Nephron (organoid): ENCODE measurements around the gene CBX7.
"Not testable (repeated sequence)": the region's sequence is repeated elsewhere in the genome, so short reads cannot be mapped to it uniquely, and the experiment has no call there.

ENCODE experiments used
- H3K27ac Mint-ChIP-seq, 3 experiments: 2 replicates each; pipeline ENCODE4 v1.8.0; 2020; ENCODE audit warnings: mixed read lengths in 3 of 3, mild to moderate bottlenecking in 2 of 3, moderate library complexity in 1 of 3
- H3K27me3 Mint-ChIP-seq: 2 replicates; pipeline ENCODE4 v1.8.0; 2021; ENCODE audit warnings: low read depth, mild to moderate bottlenecking, moderate library complexity, mixed read lengths
- H3K36me3 Mint-ChIP-seq: 2 replicates; pipeline ENCODE4 v1.8.0; 2020; ENCODE audit warnings: low read depth, mixed read lengths
- H3K4me1 Mint-ChIP-seq: 2 replicates; pipeline ENCODE4 v1.8.0; 2020; ENCODE audit warnings: mixed read lengths
- H3K4me3 Mint-ChIP-seq, 3 experiments: 2 replicates each; pipeline ENCODE4 v1.8.0; 2020; ENCODE audit warnings: mild to moderate bottlenecking in 3 of 3, mixed read lengths in 3 of 3, moderate library complexity in 2 of 3
- H3K9me3 Mint-ChIP-seq: 2 replicates; pipeline ENCODE4 v1.8.0; 2020; ENCODE audit warnings: mixed read lengths
- CTCF ChIP-seq, 3 experiments: fragments of 200-600 bp; sonication (generic); IDR thresholded peaks; one replicate each; pipeline ENCODE4 v1.5.0; 2021; ENCODE audit warnings: antibody characterized with exemption in 3 of 3; ENCODE audit not compliant: unreplicated experiment in 3 of 3

Gene CBX7

GRCh38 chr22:39173050-39173706, 20.7 kb upstream of the CBX7 start:
- no peak for TF ChIP-seq CTCF (IDR thresholded peaks at IDR 0.05; ENCODE audit: unreplicated experiment in 3 of 3)

GRCh38 chr22:39172265-39173049, 20.0 kb upstream of the CBX7 start:
- not testable (repeated sequence) for H3K9me3 Mint-ChIP-seq, H3K4me3 Mint-ChIP-seq, H3K36me3 Mint-ChIP-seq
- Mint-ChIP-seq H3K27me3 (peaks cover 16% of the 10 kb centered on the region), H3K27ac (peak overlapping the region in 2 of 3 experiments; percentile 47 to 92), H3K4me1 (peaks cover 51% of the 10 kb centered on the region)

More at GRCh38 chr22:39173050-39173706, 20.7 kb upstream of the CBX7 start:
- Mint-ChIP-seq H3K9me3 (no peaks in the 10 kb centered on the region), H3K4me1 (peaks cover 51% of the 10 kb centered on the region), H3K27me3 (peaks cover 20% of the 10 kb centered on the region), H3K36me3 (no peaks in the 10 kb centered on the region), H3K27ac (peak overlapping the region in 2 of 3 experiments; percentile 47 to 92), H3K4me3 (no peak overlapping the region)

- Mint-ChIP-seq H3K4me1 (peaks cover 51% of the 10 kb centered on the region), H3K9me3 (no peaks in the 10 kb centered on the region), H3K4me3 (peak overlapping the region in 1 of 3 experiments; percentile 31), H3K27ac (no peak overlapping the region), H3K36me3 (no peaks in the 10 kb centered on the region), H3K27me3 (peaks cover 20% of the 10 kb centered on the region)
- no peak for TF ChIP-seq CTCF (IDR thresholded peaks at IDR 0.05; ENCODE audit: unreplicated experiment in 3 of 3)
These were observed 19.3 kb upstream of the CBX7 start for GRCh38 chr22:39171623-39172264.

- Mint-ChIP-seq H3K9me3 (no peaks in the 10 kb centered on the region), H3K27me3 (peaks cover 20% of the 10 kb centered on the region), H3K4me3 (no peak overlapping the region), H3K36me3 (no peaks in the 10 kb centered on the region), H3K4me1 (peaks cover 44% of the 10 kb centered on the region), H3K27ac (peak overlapping the region in 1 of 3 experiments; percentile 72)
- TF ChIP-seq CTCF (IDR thresholded peaks at IDR 0.05; ENCODE audit: unreplicated experiment in 3 of 3) = peak; percentile 95 to 98 (median 95)
These were observed 18.5 kb upstream of the CBX7 start for GRCh38 chr22:39170825-39171622.

GRCh38 chr22:39169797-39170466, 17.5 kb upstream of the CBX7 start:
- no peaks in the 10 kb centered on the region for H3K36me3 Mint-ChIP-seq
- H3K27me3 Mint-ChIP-seq = peaks cover 20% of the 10 kb centered on the region
- no peak overlapping the region for H3K4me3 Mint-ChIP-seq
- H3K9me3 Mint-ChIP-seq = no peaks in the 10 kb centered on the region
- no peak for TF ChIP-seq CTCF (IDR thresholded peaks at IDR 0.05; ENCODE audit: unreplicated experiment in 3 of 3)
- H3K27ac Mint-ChIP-seq = no peak overlapping the region
- peaks cover 33% of the 10 kb centered on the region for H3K4me1 Mint-ChIP-seq
